ENCODE data around the gene ALKBH5. TPM values are rescaled to one million over a fixed set of nuclear protein-coding genes. Genes with fewer than 3 reads are reported as not detected.

ALKBH5 gene
- total and polyA plus RNA-seq, 9 of the 15 experiments (the other 6 are each of a cell fraction or from before 2014, with no cell fraction given): 11.4 to 70.0 (median 47.4) TPM

- no peak for TF ChIP-seq CTCF (IDR thresholded peaks at IDR 0.05 in 2 of 3, conservative IDR thresholded peaks at IDR 0.05 in 1 of 3; ENCODE audit: insufficient read depth in 2 of 3, low read depth in 1 of 3, low read length in 3 of 3)
These were observed 7.5 kb upstream of the ALKBH5 start (continued) for GRCh38 chr17:18176176-18176575.

- no TSS peak for BruUV-seq (replicated peaks)
- Histone ChIP-seq H3K79me2 (ENCODE audit: control insufficient read depth, insufficient read depth, low read length) (no peaks in the 10 kb centered on the region), H3K36me3 (ENCODE audit: control insufficient read depth, insufficient read depth, low read length) (no peaks in the 10 kb centered on the region), H3K9ac (ENCODE audit: insufficient read depth in 1 of 2, low read depth in 2 of 2, low read length in 2 of 2) (peak overlapping the region in 1 of 2 experiments; percentile 19; a peak in 1 of 4 replicates), H3K27me3 (ENCODE audit: control insufficient read depth in 2 of 2, insufficient read depth in 2 of 2, low read length in 2 of 2) (no peaks in the 10 kb centered on the region), H3K4me1 (replicated peaks in 1 of 2; ENCODE audit: control insufficient read depth in 2 of 2, insufficient read depth in 2 of 2, low read length in 2 of 2) (peaks cover 14 to 23% of the 10 kb centered on the region in 2 experiments), H3K27ac (ENCODE audit: extremely low read depth, low read depth, low read length) (no peak overlapping the region), H2AFZ (ENCODE audit: low read depth, low read length) (no peak overlapping the region), H3K4me2 (ENCODE audit: insufficient read depth, low read length) (no peak overlapping the region), H3K9me1 (ENCODE audit: control insufficient read depth, insufficient read depth, low read length) (no peaks in the 10 kb centered on the region), H3K4me3 (no peak overlapping the region), H4K20me1 (replicated peaks; ENCODE audit: control insufficient read depth, insufficient read depth, low read length) (no peaks in the 10 kb centered on the region), H3K9me3 (replicated peaks; ENCODE audit: control insufficient read depth, insufficient read depth, low read depth, low read length) (no peaks in the 10 kb centered on the region)
- FAIRE-seq: no peak
- ChIA-PET CTCF (ENCODE audit: low intra/inter-chr PET ratio) (no interaction called here), POLR2A (interaction anchor here (0.6 kb wide), 1 partner anchor 50 kb away, joined by 3 read pairs; no protein-coding TSS in a partner anchor)
- DNase-seq (ENCODE audit: extremely low read depth in 1 of 4, low spot score in 3 of 4): no peak
- intact Hi-C loops (cut with micrococcal nuclease) (no loop called here), in situ Hi-C loops (cut with MboI) (no loop called here)
- no peak for ATAC-seq
- no peak for TF ChIP-seq JUN (IDR thresholded peaks at IDR 0.05; ENCODE audit: borderline replicate concordance, low read depth, low read length)
- TF ChIP-seq JUN (CRISPR knock-in tag; IDR thresholded peaks at IDR 0.05; ENCODE audit: borderline replicate concordance): no peak
- no peak for TF ChIP-seq CEBPG (CRISPR knock-in tag; IDR thresholded peaks at IDR 0.05)
- no peak for TF ChIP-seq CEBPG (tag; conservative IDR thresholded peaks at IDR 0.05 in 1 of 2, IDR thresholded peaks at IDR 0.05 in 1 of 2)
- TF ChIP-seq HDAC3 (IDR thresholded peaks at IDR 0.05; ENCODE audit: borderline replicate concordance, partially characterized antibody): no peak
- no peak for TF ChIP-seq XRCC4 (IDR thresholded peaks at IDR 0.05; ENCODE audit: extremely low read depth, insufficient read depth, insufficient read length)
- no peak for TF ChIP-seq ZNF57 (CRISPR knock-in tag; IDR thresholded peaks at IDR 0.05)
- TF ChIP-seq, protein P1, sequence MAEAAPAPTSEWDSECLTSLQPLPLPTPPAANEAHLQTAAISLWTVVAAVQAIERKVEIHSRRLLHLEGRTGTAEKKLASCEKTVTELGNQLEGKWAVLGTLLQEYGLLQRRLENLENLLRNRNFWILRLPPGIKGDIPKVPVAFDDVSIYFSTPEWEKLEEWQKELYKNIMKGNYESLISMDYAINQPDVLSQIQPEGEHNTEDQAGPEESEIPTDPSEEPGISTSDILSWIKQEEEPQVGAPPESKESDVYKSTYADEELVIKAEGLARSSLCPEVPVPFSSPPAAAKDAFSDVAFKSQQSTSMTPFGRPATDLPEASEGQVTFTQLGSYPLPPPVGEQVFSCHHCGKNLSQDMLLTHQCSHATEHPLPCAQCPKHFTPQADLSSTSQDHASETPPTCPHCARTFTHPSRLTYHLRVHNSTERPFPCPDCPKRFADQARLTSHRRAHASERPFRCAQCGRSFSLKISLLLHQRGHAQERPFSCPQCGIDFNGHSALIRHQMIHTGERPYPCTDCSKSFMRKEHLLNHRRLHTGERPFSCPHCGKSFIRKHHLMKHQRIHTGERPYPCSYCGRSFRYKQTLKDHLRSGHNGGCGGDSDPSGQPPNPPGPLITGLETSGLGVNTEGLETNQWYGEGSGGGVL (CRISPR knock-in tag; IDR thresholded peaks at IDR 0.05): no peak
- TF ChIP-seq, protein P2, sequence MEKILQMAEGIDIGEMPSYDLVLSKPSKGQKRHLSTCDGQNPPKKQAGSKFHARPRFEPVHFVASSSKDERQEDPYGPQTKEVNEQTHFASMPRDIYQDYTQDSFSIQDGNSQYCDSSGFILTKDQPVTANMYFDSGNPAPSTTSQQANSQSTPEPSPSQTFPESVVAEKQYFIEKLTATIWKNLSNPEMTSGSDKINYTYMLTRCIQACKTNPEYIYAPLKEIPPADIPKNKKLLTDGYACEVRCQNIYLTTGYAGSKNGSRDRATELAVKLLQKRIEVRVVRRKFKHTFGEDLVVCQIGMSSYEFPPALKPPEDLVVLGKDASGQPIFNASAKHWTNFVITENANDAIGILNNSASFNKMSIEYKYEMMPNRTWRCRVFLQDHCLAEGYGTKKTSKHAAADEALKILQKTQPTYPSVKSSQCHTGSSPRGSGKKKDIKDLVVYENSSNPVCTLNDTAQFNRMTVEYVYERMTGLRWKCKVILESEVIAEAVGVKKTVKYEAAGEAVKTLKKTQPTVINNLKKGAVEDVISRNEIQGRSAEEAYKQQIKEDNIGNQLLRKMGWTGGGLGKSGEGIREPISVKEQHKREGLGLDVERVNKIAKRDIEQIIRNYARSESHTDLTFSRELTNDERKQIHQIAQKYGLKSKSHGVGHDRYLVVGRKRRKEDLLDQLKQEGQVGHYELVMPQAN (IDR thresholded peaks at IDR 0.05; ENCODE audit: borderline replicate concordance): no peak
- TF ChIP-seq RBM25 (IDR thresholded peaks at IDR 0.05; ENCODE audit: low read depth, low read length, severe bottlenecking): peak; percentile 87
- no peak for TF ChIP-seq RAD51 (IDR thresholded peaks at IDR 0.05; ENCODE audit: borderline replicate concordance, low read depth)
These were observed 6.5 kb upstream of the ALKBH5 start for GRCh38 chr17:18177133-18177532.
